Measurements from ENCODE around the gene SHANK3. TPM values are rescaled to one million over a fixed set of nuclear protein-coding genes. Genes with fewer than 3 reads are reported as not detected.

SHANK3 gene
- total and polyA plus RNA-seq, 2 experiments from 2014 or later: 0.52 to 4.9 TPM

DNA sequence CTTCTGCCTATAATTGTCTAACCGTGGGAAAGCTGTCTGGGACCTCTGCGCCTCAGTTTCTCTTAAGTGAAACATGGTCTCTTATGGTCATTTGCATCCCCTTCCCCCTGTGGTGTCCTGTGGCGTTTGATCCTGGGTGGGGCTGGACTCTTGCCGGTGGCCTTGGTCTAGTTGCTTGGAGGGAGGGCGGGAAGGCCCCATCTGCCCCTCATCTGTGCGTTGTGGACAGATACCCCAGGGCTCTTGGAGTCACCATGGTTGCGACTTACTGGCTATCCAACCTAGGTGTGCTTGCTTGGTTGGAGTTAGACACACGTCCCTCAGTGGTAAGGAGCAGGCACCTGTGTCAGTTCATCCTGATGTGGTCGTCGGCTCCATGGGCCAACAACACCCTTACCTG is 15.2 kb downstream of the SHANK3 start:
- no peaks in the 10 kb centered on the region for H3K4me1 ChIP-seq (ENCODE audit: insufficient read depth)
- no peaks in the 10 kb centered on the region for H3K9me2 ChIP-seq (ENCODE audit: insufficient read depth)
- Mint-ChIP-seq H3K27ac (no peak overlapping the region), H3K27me3 (ENCODE audit: insufficient read depth, low read depth, poor library complexity) (peaks cover 21% of the 10 kb centered on the region), H3K4me1 (peaks cover 2% of the 10 kb centered on the region), H3K9me3 (peaks cover 19% of the 10 kb centered on the region), H3K36me3 (ENCODE audit: low read depth) (peaks cover 14% of the 10 kb centered on the region), H3K4me3 (no peak overlapping the region)
- H3K27ac ChIP-seq (ENCODE audit: low read depth): no peak overlapping the region
- no peaks in the 10 kb centered on the region for H3K27me3 ChIP-seq (ENCODE audit: insufficient read depth)
- TF ChIP-seq NANOG (IDR thresholded peaks at IDR 0.05; ENCODE audit: borderline replicate concordance): no peak
- no peak for TF ChIP-seq JUNB (IDR thresholded peaks at IDR 0.05; ENCODE audit: unreplicated experiment)
- no peak for TF ChIP-seq EZH2 (IDR thresholded peaks at IDR 0.05; ENCODE audit: low read depth, unreplicated experiment)
- TF ChIP-seq, protein P1, sequence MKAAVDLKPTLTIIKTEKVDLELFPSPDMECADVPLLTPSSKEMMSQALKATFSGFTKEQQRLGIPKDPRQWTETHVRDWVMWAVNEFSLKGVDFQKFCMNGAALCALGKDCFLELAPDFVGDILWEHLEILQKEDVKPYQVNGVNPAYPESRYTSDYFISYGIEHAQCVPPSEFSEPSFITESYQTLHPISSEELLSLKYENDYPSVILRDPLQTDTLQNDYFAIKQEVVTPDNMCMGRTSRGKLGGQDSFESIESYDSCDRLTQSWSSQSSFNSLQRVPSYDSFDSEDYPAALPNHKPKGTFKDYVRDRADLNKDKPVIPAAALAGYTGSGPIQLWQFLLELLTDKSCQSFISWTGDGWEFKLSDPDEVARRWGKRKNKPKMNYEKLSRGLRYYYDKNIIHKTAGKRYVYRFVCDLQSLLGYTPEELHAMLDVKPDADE (IDR thresholded peaks at IDR 0.05): no peak
- TF ChIP-seq STAT1 (IDR thresholded peaks at IDR 0.05; ENCODE audit: unreplicated experiment): no peak
- TF ChIP-seq, protein P2, sequence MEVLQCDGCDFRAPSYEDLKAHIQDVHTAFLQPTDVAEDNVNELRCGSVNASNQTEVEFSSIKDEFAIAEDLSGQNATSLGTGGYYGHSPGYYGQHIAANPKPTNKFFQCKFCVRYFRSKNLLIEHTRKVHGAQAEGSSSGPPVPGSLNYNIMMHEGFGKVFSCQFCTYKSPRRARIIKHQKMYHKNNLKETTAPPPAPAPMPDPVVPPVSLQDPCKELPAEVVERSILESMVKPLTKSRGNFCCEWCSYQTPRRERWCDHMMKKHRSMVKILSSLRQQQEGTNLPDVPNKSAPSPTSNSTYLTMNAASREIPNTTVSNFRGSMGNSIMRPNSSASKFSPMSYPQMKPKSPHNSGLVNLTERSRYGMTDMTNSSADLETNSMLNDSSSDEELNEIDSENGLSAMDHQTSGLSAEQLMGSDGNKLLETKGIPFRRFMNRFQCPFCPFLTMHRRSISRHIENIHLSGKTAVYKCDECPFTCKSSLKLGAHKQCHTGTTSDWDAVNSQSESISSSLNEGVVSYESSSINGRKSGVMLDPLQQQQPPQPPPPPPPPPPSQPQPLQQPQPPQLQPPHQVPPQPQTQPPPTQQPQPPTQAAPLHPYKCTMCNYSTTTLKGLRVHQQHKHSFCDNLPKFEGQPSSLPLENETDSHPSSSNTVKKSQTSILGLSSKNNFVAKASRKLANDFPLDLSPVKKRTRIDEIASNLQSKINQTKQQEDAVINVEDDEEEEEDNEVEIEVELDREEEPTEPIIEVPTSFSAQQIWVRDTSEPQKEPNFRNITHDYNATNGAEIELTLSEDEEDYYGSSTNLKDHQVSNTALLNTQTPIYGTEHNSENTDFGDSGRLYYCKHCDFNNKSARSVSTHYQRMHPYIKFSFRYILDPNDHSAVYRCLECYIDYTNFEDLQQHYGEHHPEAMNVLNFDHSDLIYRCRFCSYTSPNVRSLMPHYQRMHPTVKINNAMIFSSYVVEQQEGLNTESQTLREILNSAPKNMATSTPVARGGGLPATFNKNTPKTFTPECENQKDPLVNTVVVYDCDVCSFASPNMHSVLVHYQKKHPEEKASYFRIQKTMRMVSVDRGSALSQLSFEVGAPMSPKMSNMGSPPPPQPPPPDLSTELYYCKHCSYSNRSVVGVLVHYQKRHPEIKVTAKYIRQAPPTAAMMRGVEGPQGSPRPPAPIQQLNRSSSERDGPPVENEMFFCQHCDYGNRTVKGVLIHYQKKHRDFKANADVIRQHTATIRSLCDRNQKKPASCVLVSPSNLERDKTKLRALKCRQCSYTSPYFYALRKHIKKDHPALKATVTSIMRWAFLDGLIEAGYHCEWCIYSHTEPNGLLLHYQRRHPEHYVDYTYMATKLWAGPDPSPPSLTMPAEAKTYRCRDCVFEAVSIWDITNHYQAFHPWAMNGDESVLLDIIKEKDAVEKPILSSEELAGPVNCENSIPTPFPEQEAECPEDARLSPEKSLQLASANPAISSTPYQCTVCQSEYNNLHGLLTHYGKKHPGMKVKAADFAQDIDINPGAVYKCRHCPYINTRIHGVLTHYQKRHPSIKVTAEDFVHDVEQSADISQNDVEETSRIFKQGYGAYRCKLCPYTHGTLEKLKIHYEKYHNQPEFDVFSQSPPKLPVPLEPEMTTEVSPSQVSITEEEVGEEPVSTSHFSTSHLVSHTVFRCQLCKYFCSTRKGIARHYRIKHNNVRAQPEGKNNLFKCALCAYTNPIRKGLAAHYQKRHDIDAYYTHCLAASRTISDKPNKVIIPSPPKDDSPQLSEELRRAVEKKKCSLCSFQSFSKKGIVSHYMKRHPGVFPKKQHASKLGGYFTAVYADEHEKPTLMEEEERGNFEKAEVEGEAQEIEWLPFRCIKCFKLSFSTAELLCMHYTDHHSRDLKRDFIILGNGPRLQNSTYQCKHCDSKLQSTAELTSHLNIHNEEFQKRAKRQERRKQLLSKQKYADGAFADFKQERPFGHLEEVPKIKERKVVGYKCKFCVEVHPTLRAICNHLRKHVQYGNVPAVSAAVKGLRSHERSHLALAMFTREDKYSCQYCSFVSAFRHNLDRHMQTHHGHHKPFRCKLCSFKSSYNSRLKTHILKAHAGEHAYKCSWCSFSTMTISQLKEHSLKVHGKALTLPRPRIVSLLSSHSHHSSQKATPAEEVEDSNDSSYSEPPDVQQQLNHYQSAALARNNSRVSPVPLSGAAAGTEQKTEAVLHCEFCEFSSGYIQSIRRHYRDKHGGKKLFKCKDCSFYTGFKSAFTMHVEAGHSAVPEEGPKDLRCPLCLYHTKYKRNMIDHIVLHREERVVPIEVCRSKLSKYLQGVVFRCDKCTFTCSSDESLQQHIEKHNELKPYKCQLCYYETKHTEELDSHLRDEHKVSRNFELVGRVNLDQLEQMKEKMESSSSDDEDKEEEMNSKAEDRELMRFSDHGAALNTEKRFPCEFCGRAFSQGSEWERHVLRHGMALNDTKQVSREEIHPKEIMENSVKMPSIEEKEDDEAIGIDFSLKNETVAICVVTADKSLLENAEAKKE (CRISPR knock-in tag; IDR thresholded peaks at IDR 0.05): no peak
- no peak for TF ChIP-seq ZNF114 (CRISPR knock-in tag; IDR thresholded peaks at IDR 0.05)
- TF ChIP-seq, protein P3, sequence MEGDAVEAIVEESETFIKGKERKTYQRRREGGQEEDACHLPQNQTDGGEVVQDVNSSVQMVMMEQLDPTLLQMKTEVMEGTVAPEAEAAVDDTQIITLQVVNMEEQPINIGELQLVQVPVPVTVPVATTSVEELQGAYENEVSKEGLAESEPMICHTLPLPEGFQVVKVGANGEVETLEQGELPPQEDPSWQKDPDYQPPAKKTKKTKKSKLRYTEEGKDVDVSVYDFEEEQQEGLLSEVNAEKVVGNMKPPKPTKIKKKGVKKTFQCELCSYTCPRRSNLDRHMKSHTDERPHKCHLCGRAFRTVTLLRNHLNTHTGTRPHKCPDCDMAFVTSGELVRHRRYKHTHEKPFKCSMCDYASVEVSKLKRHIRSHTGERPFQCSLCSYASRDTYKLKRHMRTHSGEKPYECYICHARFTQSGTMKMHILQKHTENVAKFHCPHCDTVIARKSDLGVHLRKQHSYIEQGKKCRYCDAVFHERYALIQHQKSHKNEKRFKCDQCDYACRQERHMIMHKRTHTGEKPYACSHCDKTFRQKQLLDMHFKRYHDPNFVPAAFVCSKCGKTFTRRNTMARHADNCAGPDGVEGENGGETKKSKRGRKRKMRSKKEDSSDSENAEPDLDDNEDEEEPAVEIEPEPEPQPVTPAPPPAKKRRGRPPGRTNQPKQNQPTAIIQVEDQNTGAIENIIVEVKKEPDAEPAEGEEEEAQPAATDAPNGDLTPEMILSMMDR (conservative IDR thresholded peaks at IDR 0.05; ENCODE audit: low read depth in 2 of 2): no peak
- no peak for TF ChIP-seq EZH2phosphoT487 (IDR thresholded peaks at IDR 0.05; ENCODE audit: unreplicated experiment)
- no peak for TF ChIP-seq POLR2AphosphoS5 (IDR thresholded peaks at IDR 0.05; ENCODE audit: low read depth)
- TF ChIP-seq ZNF331 (CRISPR knock-in tag; IDR thresholded peaks at IDR 0.05; ENCODE audit: low read depth): no peak
- TF ChIP-seq, protein P4, sequence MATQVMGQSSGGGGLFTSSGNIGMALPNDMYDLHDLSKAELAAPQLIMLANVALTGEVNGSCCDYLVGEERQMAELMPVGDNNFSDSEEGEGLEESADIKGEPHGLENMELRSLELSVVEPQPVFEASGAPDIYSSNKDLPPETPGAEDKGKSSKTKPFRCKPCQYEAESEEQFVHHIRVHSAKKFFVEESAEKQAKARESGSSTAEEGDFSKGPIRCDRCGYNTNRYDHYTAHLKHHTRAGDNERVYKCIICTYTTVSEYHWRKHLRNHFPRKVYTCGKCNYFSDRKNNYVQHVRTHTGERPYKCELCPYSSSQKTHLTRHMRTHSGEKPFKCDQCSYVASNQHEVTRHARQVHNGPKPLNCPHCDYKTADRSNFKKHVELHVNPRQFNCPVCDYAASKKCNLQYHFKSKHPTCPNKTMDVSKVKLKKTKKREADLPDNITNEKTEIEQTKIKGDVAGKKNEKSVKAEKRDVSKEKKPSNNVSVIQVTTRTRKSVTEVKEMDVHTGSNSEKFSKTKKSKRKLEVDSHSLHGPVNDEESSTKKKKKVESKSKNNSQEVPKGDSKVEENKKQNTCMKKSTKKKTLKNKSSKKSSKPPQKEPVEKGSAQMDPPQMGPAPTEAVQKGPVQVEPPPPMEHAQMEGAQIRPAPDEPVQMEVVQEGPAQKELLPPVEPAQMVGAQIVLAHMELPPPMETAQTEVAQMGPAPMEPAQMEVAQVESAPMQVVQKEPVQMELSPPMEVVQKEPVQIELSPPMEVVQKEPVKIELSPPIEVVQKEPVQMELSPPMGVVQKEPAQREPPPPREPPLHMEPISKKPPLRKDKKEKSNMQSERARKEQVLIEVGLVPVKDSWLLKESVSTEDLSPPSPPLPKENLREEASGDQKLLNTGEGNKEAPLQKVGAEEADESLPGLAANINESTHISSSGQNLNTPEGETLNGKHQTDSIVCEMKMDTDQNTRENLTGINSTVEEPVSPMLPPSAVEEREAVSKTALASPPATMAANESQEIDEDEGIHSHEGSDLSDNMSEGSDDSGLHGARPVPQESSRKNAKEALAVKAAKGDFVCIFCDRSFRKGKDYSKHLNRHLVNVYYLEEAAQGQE (IDR thresholded peaks at IDR 0.05; ENCODE audit: unreplicated experiment): no peak
- no peak for TF ChIP-seq CREB1 (CRISPR knock-in tag; IDR thresholded peaks at IDR 0.05; ENCODE audit: low read depth)
- no peaks in the 10 kb centered on the region for H3F3A ChIP-seq (replicated peaks; ENCODE audit: low read depth)
- DNase-seq (ENCODE audit: low spot score) (no peak), ATAC-seq (no peak)
- H3K36me3 ChIP-seq (ENCODE audit: insufficient read depth): 0 out of 2 replicates have a peak, but pooled peaks cover 3% of the 10 kb centered on the region
- H3K4me3 ChIP-seq: no peak overlapping the region
- H2AFZ ChIP-seq: no peak overlapping the region
- H4K20me1 ChIP-seq (replicated peaks; ENCODE audit: insufficient read depth): no peaks in the 10 kb centered on the region
- no peak overlapping the region for H3K4me2 ChIP-seq
- H3K79me2 ChIP-seq (replicated peaks; ENCODE audit: insufficient read depth): no peaks in the 10 kb centered on the region
